Urinary bladder (tissue), 4 donors: Measurements from ENCODE around the gene NEK4. TPM values are rescaled to one million over a fixed set of nuclear protein-coding genes. Genes with fewer than 3 reads are reported as not detected.
"Not testable (repeated sequence)": the region's sequence is repeated elsewhere in the genome, so short reads cannot be mapped to it uniquely, and the experiment has no call there.

Experiments
- DNase-seq: peaks from one replicate; pipeline ENCODE4 v3.0.0-alpha.2; 2015; ENCODE audit errors: extremely low spot score
- H3K27ac ChIP-seq: one replicate; pipeline ENCODE4 v1.5.1; 2013; ENCODE audit warnings: low read depth, mild to moderate bottlenecking, moderate library complexity
- H3K36me3 ChIP-seq: one replicate; pipeline ENCODE4 v1.6.1; 2013; ENCODE audit warnings: mild to moderate bottlenecking, moderate library complexity; ENCODE audit not compliant: insufficient read depth
- H3K4me1 ChIP-seq: one replicate; pipeline ENCODE4 v1.6.1; 2013; ENCODE audit warnings: mild to moderate bottlenecking, moderate library complexity; ENCODE audit not compliant: insufficient read depth
- H3K4me3 ChIP-seq: one replicate; pipeline ENCODE4 v1.5.1; 2013; ENCODE audit warnings: low read depth, low read length
- WGBS: extraction: QIAGEN DNeasy Blood & Tissue Kit; methylation state at CpG from one replicate; pipeline ENCODE4 v1.1.7; 2013; 5-methylcytosine and 5-hydroxymethylcytosine counted together
- polyA plus RNA-seq: library from polyadenylated mRNA; stranded (reverse); fragments of 200-250 nt; gene quantifications from one replicate; pipeline ENCODE4 v1.2.3, GENCODE V29; 2013
- total RNA-seq: library from RNA; depleted of rRNA; stranded (reverse); fragments of >200 nt; gene quantifications from one replicate; pipeline ENCODE4 v1.2.3, GENCODE V29; 2014
- donor health status: healthy with polysubstance abuse.
- donor health status: healthy.

Gene NEK4
- total and polyA plus RNA-seq, 2 donors, result 11.5 to 29.7 TPM

GRCh38 chr3:52684184-52684583, 86.6 kb downstream of the NEK4 start:
- peaks cover 4% of the 10 kb centered on the region for H3K36me3 ChIP-seq
- H3K27ac ChIP-seq, result no peak overlapping the region
- WGBS, result 53% methylated on average over 5 of the region's 5 CpGs
- H3K4me1 ChIP-seq, result no peaks in the 10 kb centered on the region
- H3K4me3 ChIP-seq, result no peak overlapping the region
- DNase-seq, result no peak

DNA sequence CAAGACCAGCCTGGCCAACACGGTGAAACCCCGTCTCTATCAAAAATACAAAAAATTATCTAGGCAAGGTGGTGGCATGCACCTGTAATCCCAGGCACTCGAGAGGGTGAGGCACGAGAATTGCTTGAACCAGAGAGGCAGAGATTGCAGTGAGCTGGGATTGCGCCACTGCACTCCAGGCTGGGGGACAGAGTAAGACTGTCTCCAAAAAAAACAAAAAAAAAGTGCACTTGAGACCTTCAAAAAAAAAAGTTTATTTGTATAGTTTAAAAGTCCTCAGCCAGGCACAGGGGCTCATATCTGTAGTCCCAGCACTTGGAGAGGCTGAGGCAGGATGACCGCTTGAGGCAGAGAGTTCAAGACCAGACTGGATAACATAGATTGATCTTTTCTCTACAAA, 87.1 kb downstream of the NEK4 start:
- peaks cover 2% of the 10 kb centered on the region for H3K36me3 ChIP-seq
- no peak for DNase-seq
- WGBS, result 85% methylated on average over 6 of the region's 6 CpGs
- H3K4me3 ChIP-seq, result no peak overlapping the region
- no peak overlapping the region for H3K27ac ChIP-seq
- H3K4me1 ChIP-seq, result no peaks in the 10 kb centered on the region

DNA sequence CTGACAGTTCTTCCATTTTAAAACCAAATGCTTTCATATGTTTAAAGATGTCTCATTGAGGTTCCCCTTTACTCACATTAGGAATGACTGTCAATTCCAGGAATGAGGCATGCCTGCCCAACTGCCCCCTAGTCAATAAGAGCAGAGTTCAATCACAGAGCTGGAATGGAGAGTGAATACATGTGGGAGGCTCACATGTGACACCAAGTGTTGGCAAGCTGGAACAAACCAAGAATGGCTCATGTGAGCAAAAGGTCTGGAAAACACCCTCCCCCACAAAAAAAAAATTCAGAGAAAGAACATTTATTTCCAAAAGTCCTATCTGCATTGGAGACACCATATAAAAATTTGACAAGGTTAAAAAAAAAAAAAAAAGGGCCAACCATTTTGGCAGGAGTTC, 88.7 kb downstream of the NEK4 start:
- peak overlapping the region; percentile 32 for H3K27ac ChIP-seq
- no peak for DNase-seq
- H3K36me3 ChIP-seq, result no peaks in the 10 kb centered on the region
- H3K4me3 ChIP-seq, result no peak overlapping the region
- no peaks in the 10 kb centered on the region for H3K4me1 ChIP-seq

- no peaks in the 10 kb centered on the region for H3K36me3 ChIP-seq
- no peak for DNase-seq
- 80% methylated on average over 3 of the region's 3 CpGs for WGBS
- H3K4me3 ChIP-seq, result no peak overlapping the region
- peak overlapping the region; percentile 32 for H3K27ac ChIP-seq
- no peaks in the 10 kb centered on the region for H3K4me1 ChIP-seq
Measured at GRCh38 chr3:52681596-52681995, 89.1 kb downstream of the NEK4 start.

- no peak overlapping the region for H3K4me3 ChIP-seq
- no peak overlapping the region for H3K27ac ChIP-seq
- DNase-seq, result no peak
- H3K36me3 ChIP-seq, result peaks cover 1% of the 10 kb centered on the region
- WGBS, result 65% methylated on average over 1 of the region's 1 CpG
- H3K4me1 ChIP-seq, result no peaks in the 10 kb centered on the region
Measured at GRCh38 chr3:52679811-52680210, 90.9 kb downstream of the NEK4 start.

- 65% methylated on average over 3 of the region's 3 CpGs for WGBS
- H3K27ac ChIP-seq, result no peak overlapping the region
- DNase-seq, result no peak
- H3K4me1 ChIP-seq, result no peaks in the 10 kb centered on the region
- no peak overlapping the region for H3K4me3 ChIP-seq
- H3K36me3 ChIP-seq, result peaks cover 3% of the 10 kb centered on the region
Measured at GRCh38 chr3:52679199-52679538, 91.6 kb downstream of the NEK4 start.

DNA sequence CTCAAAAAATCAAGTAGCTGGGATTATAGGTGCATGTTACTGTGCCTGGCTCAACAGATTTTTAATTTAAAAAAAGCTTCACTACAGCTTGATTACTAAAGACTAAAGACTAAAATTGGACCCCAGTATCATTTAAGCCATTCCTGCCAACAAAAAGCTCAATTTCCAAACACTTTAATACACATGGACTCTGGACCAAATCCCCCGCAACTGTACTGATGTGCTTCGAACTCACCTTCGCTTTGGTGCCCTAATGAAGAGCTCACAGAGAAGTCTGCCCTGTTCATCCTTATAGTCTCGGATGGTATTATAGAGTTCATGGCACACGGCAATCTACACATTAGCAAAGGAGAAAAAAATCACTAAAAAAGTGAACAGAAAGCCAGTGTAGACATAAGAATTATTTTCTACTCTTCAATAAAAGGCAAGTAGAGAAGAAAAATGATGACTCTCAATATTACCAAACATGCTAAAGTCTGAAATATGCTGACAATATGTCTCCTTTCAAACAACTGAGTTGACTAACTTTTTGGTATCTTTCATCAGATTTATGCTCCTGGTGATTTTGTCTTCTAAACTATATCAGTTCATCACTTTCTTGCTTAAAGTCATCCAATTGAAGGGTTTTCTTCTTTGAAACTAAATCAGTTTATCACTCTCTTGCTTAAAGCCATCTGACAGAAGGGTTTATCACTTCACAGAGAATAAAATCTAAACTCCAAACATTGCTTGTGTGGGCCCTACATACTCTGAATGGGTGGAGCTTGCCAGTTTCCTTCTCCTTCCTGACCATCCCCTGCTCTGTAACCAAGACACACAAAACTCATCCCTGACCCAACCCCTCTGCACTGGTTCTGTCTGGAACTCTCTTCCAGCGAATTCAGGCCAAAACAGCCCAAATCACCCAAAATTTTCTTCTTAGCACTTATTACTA, 92.2 kb downstream of the NEK4 start:
- no peak for DNase-seq
- peaks cover 3% of the 10 kb centered on the region for H3K36me3 ChIP-seq
- WGBS, result 95% methylated on average over 6 of the region's 6 CpGs
- H3K27ac ChIP-seq, result no peak overlapping the region
- no peak overlapping the region for H3K4me3 ChIP-seq
- no peaks in the 10 kb centered on the region for H3K4me1 ChIP-seq

DNA sequence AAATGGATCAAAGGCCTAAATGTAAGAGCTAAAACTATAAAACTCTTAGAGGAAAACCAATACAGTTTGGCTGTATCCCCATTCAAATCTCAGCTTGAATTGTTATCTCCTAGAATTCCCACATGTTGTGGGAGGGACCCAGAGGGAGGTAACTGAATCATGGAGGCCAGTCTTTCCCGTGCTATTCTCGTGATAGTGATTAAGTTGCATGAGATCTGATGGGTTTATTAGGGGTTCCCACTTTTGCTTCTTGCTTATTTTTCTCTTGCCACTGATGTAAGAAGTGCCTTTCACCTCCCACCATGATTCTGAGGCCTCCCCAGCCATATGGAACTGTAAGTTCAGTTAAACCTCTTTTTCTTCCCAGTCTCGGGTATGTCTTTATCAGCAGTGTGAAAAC, 94.5 kb downstream of the NEK4 start:
- H3K27ac ChIP-seq, H3K4me1 ChIP-seq, H3K36me3 ChIP-seq, H3K4me3 ChIP-seq, DNase-seq: not testable (repeated sequence)
- 85% methylated on average over 3 of the region's 3 CpGs for WGBS

DNA sequence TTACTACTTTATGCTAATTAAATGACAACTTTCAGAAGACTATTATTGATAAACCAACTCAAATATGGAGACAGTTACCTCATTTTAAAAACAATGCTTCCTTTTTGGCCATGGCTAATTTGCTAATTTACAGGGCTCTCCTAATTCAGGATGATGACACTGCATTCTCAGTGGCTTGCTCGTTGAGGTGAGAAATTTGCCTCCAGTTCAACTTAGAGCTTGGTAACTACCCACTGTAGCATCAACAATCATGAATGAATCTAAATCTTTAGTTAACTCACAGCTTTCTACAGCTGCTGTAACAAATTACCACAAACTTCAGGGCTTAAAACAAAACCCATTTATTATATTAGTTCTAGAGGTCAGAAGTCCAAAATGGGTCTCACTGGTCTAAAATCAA, 99.1 kb downstream of the NEK4 start:
- H3K4me1 ChIP-seq, result no peaks in the 10 kb centered on the region
- peaks cover 6% of the 10 kb centered on the region for H3K36me3 ChIP-seq
- WGBS, result 59% methylated on average over 1 of the region's 1 CpG
- no peak overlapping the region for H3K4me3 ChIP-seq
- H3K27ac ChIP-seq, result no peak overlapping the region
- no peak for DNase-seq

- 56% methylated on average over 9 of the region's 9 CpGs for WGBS
- no peak for DNase-seq
- H3K36me3 ChIP-seq, result peaks cover 6% of the 10 kb centered on the region
- H3K4me3 ChIP-seq, result no peak overlapping the region
- H3K27ac ChIP-seq, result no peak overlapping the region
- no peaks in the 10 kb centered on the region for H3K4me1 ChIP-seq
Measured at GRCh38 chr3:52670621-52671521, 99.9 kb downstream of the NEK4 start.

DNA sequence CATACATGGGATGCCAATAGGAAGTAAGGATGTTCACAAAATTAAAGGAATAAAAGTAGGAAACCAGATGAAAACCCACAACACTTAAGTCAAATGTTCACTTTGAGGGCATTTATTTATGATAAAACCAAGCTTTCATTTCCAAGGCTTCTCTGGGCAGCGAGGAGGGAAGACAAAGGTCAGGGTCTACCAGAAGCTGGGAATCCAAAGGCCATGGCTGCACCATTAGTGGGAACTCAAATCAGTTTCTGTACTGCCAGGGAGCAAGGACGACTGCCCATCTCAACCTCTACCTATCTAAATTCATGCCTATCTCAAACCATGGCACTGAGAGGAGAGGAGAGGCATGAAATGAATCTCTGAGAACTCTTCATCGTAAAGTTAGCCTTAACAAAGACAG, 107.6 kb downstream of the NEK4 start:
- WGBS, result 91% methylated on average over 3 of the region's 3 CpGs
- no peak overlapping the region for H3K4me3 ChIP-seq
- no peaks in the 10 kb centered on the region for H3K4me1 ChIP-seq
- DNase-seq, result no peak
- H3K27ac ChIP-seq, result no peak overlapping the region
- peaks cover 2% of the 10 kb centered on the region for H3K36me3 ChIP-seq

DNA sequence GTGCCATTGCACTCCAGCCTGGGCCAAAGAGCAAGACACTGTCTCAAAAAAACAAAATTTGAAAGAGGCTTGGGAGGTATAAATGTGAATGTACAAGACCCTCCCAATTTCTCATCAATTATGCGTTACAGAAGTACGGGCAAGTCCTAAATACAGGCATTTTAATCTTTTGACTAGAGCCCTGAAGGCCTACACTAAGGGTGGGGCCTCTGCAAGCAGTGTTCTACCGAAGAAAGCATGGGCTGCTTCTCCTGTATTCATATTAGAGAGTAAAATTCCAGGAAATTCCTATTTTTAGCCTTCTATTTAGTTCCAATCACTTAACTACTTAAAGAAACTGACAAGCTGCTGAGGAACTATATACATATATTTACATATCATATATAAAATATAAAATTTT, 110.7 kb downstream of the NEK4 start:
- Histone ChIP-seq H3K4me1 (no peaks in the 10 kb centered on the region), H3K4me3 (no peak overlapping the region), H3K27ac (no peak overlapping the region), H3K36me3 (peaks cover 3% of the 10 kb centered on the region)
- no peak for DNase-seq
- 90% methylated on average over 3 of the region's 3 CpGs for WGBS
